A673 (cell line): Measurements from ENCODE around the gene SPRYD7. TPM values are rescaled to one million over a fixed set of nuclear protein-coding genes. Genes with fewer than 3 reads are reported as not detected.
"Not testable (repeated sequence)": the region's sequence is repeated elsewhere in the genome, so short reads cannot be mapped to it uniquely, and the experiment has no call there.

Source experiments
- BruUV-seq: library from RNA; stranded (reverse); fragments of 400-500 nt; replicated peaks from 2 replicates; lab custom pipeline; 2021; lab: Mats Ljungman, UMichigan
- CTCF ChIA-PET: fragments of 300-600 bp; sonication (Branson Sonifier 250); formaldehyde crosslinking; loops from one replicate; lab custom pipeline; 2022; ENCODE audit warnings: antibody characterized with exemption; lab: Charles Lee
- POLR2A ChIA-PET: fragments of 300-600 bp; sonication (Branson Sonifier 250); formaldehyde crosslinking; loops from one replicate; lab custom pipeline; 2022; ENCODE audit warnings: antibody characterized with exemption; ENCODE audit not compliant: low non-redundant PET; lab: Charles Lee
- DNase-seq: peaks from one replicate; pipeline ENCODE4 v3.0.0-alpha.2; 2015; ENCODE audit warnings: low spot score
- H3K27ac ChIP-seq: fragments of 200-600 bp; sonication (generic); 2 replicates; pipeline ENCODE4 v1.5.1; 2016; ENCODE audit warnings: mixed run types, low read depth, mild to moderate bottlenecking, mixed read lengths, antibody characterized with exemption, low read length; ENCODE audit not compliant: poor library complexity, severe bottlenecking
- H3K27me3 ChIP-seq: fragments of 200-600 bp; sonication (generic); replicated peaks from 2 replicates; pipeline ENCODE4 v1.6.1; 2017; ENCODE audit warnings: mixed run types, low read depth, mild to moderate bottlenecking, mixed read lengths, antibody characterized with exemption, low read length; ENCODE audit not compliant: insufficient read depth, poor library complexity
- H3K36me3 ChIP-seq: fragments of 200-600 bp; sonication (generic); 2 replicates; pipeline ENCODE4 v1.6.1; 2016; ENCODE audit warnings: mixed run types, mild to moderate bottlenecking, mixed read lengths, antibody characterized with exemption, low read length; ENCODE audit not compliant: insufficient read depth, poor library complexity, severe bottlenecking
- H3K4me1 ChIP-seq: fragments of 200-600 bp; sonication (generic); 2 replicates; pipeline ENCODE4 v1.6.1; 2017; ENCODE audit warnings: mixed run types, mild to moderate bottlenecking, mixed read lengths, antibody characterized with exemption, low read length; ENCODE audit not compliant: insufficient read depth, poor library complexity, severe bottlenecking
- H3K4me3 ChIP-seq: fragments of 200-600 bp; sonication (generic); 2 replicates; pipeline ENCODE4 v1.5.1; 2016; ENCODE audit warnings: low read depth, mixed run types, mild to moderate bottlenecking, mixed read lengths, low read length; ENCODE audit not compliant: poor library complexity, severe bottlenecking
- H3K9me3 ChIP-seq: fragments of 200-600 bp; sonication (generic); 2 replicates; pipeline ENCODE4 v1.6.1; 2016; ENCODE audit warnings: mixed run types, low read depth, mild to moderate bottlenecking, mixed read lengths, antibody characterized with exemption, low read length; ENCODE audit not compliant: poor library complexity, severe bottlenecking
- EZH2 ChIP-seq: fragments of 200-600 bp; sonication (generic); IDR thresholded peaks from 2 replicates; pipeline ENCODE4 v1.6.1; 2017; ENCODE audit warnings: borderline replicate concordance, low read depth, mild to moderate bottlenecking, mixed read lengths, antibody characterized with exemption, low read length; ENCODE audit not compliant: poor library complexity, severe bottlenecking
- intact Hi-C: fragments of 100-400 bp; cut with micrococcal nuclease; formaldehyde crosslinking; loops from one replicate; pipeline ENCODE4 v1.10.0; 2022; ENCODE audit not compliant: unreplicated experiment
- total RNA-seq: library from RNA; stranded (reverse); gene quantifications from 2 replicates; pipeline ENCODE4 v1.2.3, GENCODE V29; 2021
- TF ChIP-seq, protein P1 (sequence below): fragments of 300-800, 200-600 bp; sonication (generic); conservative IDR thresholded peaks from 2 replicates; pipeline ENCODE4 v1.5.1; 2017; ENCODE audit warnings: low read depth, mild to moderate bottlenecking, antibody characterized with exemption, low read length, moderate library complexity, mixed read lengths

The SPRYD7 gene
- total RNA-seq, 1 experiment from 2014 or later: 2.9 TPM

- no peak overlapping the region for H3K27ac ChIP-seq
- no peaks in the 10 kb centered on the region for H3K36me3 ChIP-seq
- BruUV-seq: no TSS peak
- H3K27me3 ChIP-seq: no peaks in the 10 kb centered on the region
- no peak for DNase-seq
- H3K9me3 ChIP-seq: no peaks in the 10 kb centered on the region
- ChIA-PET POLR2A (no interaction called here), CTCF (interaction anchor here (0.7 kb wide), 1 partner anchor 10 kb away, joined by 5 read pairs; no protein-coding TSS in a partner anchor)
- H3K4me1 ChIP-seq: no peaks in the 10 kb centered on the region
- no peak overlapping the region for H3K4me3 ChIP-seq
- intact Hi-C loops: no loop called here
- TF ChIP-seq EZH2: no peak
- TF ChIP-seq, protein P1, sequence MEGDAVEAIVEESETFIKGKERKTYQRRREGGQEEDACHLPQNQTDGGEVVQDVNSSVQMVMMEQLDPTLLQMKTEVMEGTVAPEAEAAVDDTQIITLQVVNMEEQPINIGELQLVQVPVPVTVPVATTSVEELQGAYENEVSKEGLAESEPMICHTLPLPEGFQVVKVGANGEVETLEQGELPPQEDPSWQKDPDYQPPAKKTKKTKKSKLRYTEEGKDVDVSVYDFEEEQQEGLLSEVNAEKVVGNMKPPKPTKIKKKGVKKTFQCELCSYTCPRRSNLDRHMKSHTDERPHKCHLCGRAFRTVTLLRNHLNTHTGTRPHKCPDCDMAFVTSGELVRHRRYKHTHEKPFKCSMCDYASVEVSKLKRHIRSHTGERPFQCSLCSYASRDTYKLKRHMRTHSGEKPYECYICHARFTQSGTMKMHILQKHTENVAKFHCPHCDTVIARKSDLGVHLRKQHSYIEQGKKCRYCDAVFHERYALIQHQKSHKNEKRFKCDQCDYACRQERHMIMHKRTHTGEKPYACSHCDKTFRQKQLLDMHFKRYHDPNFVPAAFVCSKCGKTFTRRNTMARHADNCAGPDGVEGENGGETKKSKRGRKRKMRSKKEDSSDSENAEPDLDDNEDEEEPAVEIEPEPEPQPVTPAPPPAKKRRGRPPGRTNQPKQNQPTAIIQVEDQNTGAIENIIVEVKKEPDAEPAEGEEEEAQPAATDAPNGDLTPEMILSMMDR: no peak
Measured at GRCh38 chr13:49951754-49952535, 15.8 kb upstream of the SPRYD7 start.

GRCh38 chr13:49948777-49949270 is 12.7 kb upstream of the SPRYD7 start:
- BruUV-seq, CTCF ChIA-PET, intact Hi-C loops, POLR2A ChIA-PET, H3K4me1 ChIP-seq, H3K4me3 ChIP-seq, H3K27me3 ChIP-seq, DNase-seq, H3K27ac ChIP-seq, H3K9me3 ChIP-seq, H3K36me3 ChIP-seq: not testable (repeated sequence)

DNA sequence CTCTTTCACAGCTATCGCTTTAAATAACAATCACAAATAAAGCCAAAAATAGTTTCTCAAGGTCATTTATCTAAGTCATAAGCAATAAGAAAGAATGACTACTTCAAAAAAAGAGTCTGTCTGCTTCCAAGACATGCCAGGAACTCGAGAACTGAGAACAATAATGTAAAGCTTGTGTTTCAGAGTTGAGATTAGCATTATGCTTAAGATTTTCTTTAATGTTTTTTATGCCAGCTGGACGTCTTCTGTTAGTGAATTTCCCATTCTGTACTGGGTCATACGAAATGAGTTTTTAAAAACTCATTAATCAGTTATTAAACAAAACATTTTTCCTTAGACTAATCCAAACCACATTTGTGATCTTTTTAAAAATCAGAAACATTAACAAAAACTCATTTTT is 3.2 kb upstream of the SPRYD7 start:
- ChIA-PET POLR2A (interaction anchor here (0.6 kb wide), 1 partner anchor 829 kb away, joined by 3 read pairs; no protein-coding TSS in a partner anchor), CTCF (no interaction called here)
- H3K4me3 ChIP-seq: no peak overlapping the region
- no peak for DNase-seq
- no peaks in the 10 kb centered on the region for H3K36me3 ChIP-seq
- peaks cover 7% of the 10 kb centered on the region for H3K27me3 ChIP-seq
- BruUV-seq: no TSS peak
- intact Hi-C loops: no loop called here
- H3K27ac ChIP-seq: no peak overlapping the region
- TF ChIP-seq, protein P1: no peak
- TF ChIP-seq EZH2: no peak
- H3K4me1 ChIP-seq: peaks cover 3% of the 10 kb centered on the region
- H3K9me3 ChIP-seq: no peaks in the 10 kb centered on the region
